OCI-LY7 (cell line): ENCODE results near the gene BICDL2. TPM values are rescaled to one million over a fixed set of nuclear protein-coding genes. Genes with fewer than 3 reads are reported as not detected.

Experiments used
- BruUV-seq: library from RNA; stranded (reverse); fragments of 400-500 nt; replicated peaks from 2 replicates; lab custom pipeline; 2021; lab: Mats Ljungman, UMichigan
- CTCF ChIA-PET: fragments of 300-600 bp; sonication (Branson Sonifier 250); formaldehyde crosslinking; loops from one replicate; lab custom pipeline; 2022; ENCODE audit warnings: antibody characterized with exemption; ENCODE audit not compliant: unreplicated experiment; lab: Charles Lee
- POLR2A ChIA-PET: fragments of 300-600 bp; sonication (Branson Sonifier 250); formaldehyde crosslinking; loops from one replicate; lab custom pipeline; 2022; ENCODE audit warnings: antibody characterized with exemption; lab: Charles Lee
- DNase-seq: peaks from one replicate; pipeline ENCODE4 v3.0.0-alpha.2; 2015; ENCODE audit warnings: low spot score
- H2AFZ ChIP-seq: fragments of 200-600 bp; sonication (generic), shearing (Covaris generic); 2 replicates; pipeline ENCODE4 v1.6.1; 2014; ENCODE audit warnings: mild to moderate bottlenecking, antibody characterized with exemption, low read length, moderate library complexity
- H3K27ac ChIP-seq: fragments of 200-600 bp; sonication (generic); 2 replicates; pipeline ENCODE4 v1.5.1; 2014; ENCODE audit warnings: mixed run types, low read depth, mild to moderate bottlenecking, moderate library complexity, low read length, inconsistent platforms; ENCODE audit not compliant: poor library complexity, severe bottlenecking
- H3K36me3 ChIP-seq: fragments of 200-600 bp; sonication (generic); 2 replicates; pipeline ENCODE4 v1.6.1; 2014; ENCODE audit warnings: mild to moderate bottlenecking, antibody characterized with exemption, low read length, moderate library complexity, mixed read lengths; ENCODE audit not compliant: insufficient read depth
- H3K4me1 ChIP-seq: fragments of 200-600 bp; sonication (generic); 2 replicates; pipeline ENCODE4 v1.5.1; 2014; ENCODE audit warnings: mild to moderate bottlenecking, low read length; ENCODE audit not compliant: insufficient read depth, poor library complexity, severe bottlenecking
- H3K4me2 ChIP-seq: fragments of 200-600 bp; sonication (generic); 2 replicates; pipeline ENCODE4 v1.6.1; 2014; ENCODE audit warnings: mild to moderate bottlenecking, low read length
- H3K4me3 ChIP-seq: fragments of 200-600 bp; sonication (generic); 2 replicates; pipeline ENCODE4 v1.5.1; 2014; ENCODE audit warnings: mild to moderate bottlenecking, low read depth, low read length; ENCODE audit not compliant: poor library complexity, severe bottlenecking
- H3K79me2 ChIP-seq: fragments of 200-600 bp; sonication (generic); 2 replicates; pipeline ENCODE4 v1.6.1; 2016; ENCODE audit warnings: low read depth, mild to moderate bottlenecking, low read length, moderate library complexity, mixed read lengths; ENCODE audit not compliant: insufficient read depth
- H3K9me2 ChIP-seq: fragments of 200-600 bp; sonication (generic); 2 replicates; pipeline ENCODE4 v1.6.1; 2016; ENCODE audit warnings: mild to moderate bottlenecking, low read length, mixed read lengths; ENCODE audit not compliant: insufficient read depth
- H3K9me3 ChIP-seq: fragments of 200-600 bp; sonication (generic); 2 replicates; pipeline ENCODE4 v1.6.1; 2014; ENCODE audit warnings: mild to moderate bottlenecking, mixed run types, low read length, mixed read lengths
- H4K20me1 ChIP-seq: fragments of 200-600 bp; sonication (generic); 2 replicates; pipeline ENCODE4 v1.6.1; 2014; ENCODE audit warnings: mild to moderate bottlenecking, antibody characterized with exemption, low read length, moderate library complexity, mixed read lengths; ENCODE audit not compliant: insufficient read depth
- EZH2phosphoT487 ChIP-seq: fragments of 200-600 bp; sonication (generic); IDR thresholded peaks from 2 replicates; pipeline ENCODE4 v1.6.1; 2018; ENCODE audit warnings: low read depth, borderline replicate concordance, mild to moderate bottlenecking, mixed run types, antibody characterized with exemption, low read length, moderate library complexity, mixed read lengths
- intact Hi-C: fragments of 100-400 bp; cut with micrococcal nuclease; formaldehyde crosslinking; loops from one replicate; pipeline ENCODE4 v1.10.0; 2022; ENCODE audit not compliant: unreplicated experiment
- total RNA-seq, 2 experiments: library from RNA; depleted of rRNA in 1 of 2; stranded (reverse); fragments of >200 nt in 1 of 2; shearing (Covaris generic) in 1 of 2; gene quantifications; 2 replicates each; pipeline ENCODE4 v1.2.3, GENCODE V29; 2014 to 2022
- TF ChIP-seq, protein P1 (sequence below): fragments of 200-600 bp; sonication (generic); conservative IDR thresholded peaks from 2 replicates; pipeline ENCODE4 v1.5.1; 2014; ENCODE audit warnings: mild to moderate bottlenecking, antibody characterized with exemption, low read length, moderate library complexity, mixed read lengths

The BICDL2 gene
- total RNA-seq, 2 experiments from 2014 or later, result not detected

DNA sequence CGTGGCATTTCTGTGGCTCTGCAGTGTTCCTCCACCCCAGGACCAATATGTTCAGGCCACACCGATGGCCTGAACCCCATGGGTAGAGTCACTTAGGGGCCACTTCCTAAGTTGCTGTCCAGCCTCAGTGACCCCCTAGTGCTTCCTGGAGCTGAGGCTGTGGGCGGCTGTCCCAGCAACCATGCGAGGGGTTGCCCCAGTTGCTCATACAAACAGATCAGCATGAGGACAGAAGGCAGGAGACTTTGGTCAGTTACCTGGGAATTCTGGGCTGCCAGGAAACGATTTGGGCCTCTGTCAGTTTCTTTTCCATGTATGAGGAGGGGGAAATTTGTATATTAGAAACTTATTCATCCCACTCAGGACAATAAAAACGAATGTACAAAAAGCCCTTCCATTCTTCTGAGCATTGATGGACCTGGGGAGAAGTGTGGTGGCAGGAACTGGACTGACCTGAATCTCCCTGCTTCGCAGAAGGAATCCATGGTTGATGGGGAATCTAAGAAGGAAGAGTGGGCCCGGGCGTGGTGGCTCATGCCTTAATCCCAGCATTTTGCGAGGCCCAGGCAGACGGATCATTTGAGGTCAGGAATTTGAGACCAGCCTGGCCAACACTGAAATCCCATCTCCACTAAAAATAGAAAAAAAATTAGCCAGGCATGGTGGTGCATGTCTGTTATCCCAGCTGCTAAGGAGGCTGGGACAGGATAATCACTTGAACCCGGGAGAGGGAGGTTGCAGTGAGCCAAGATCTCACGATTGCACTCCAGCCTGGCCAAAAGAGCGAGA is 23.8 kb upstream of the BICDL2 start:
- Histone ChIP-seq H3K27ac (no peak overlapping the region), H2AFZ (no peak overlapping the region), H3K9me3 (no peaks in the 10 kb centered on the region), H3K9me2 (no peaks in the 10 kb centered on the region), H3K4me2 (no peak overlapping the region), H3K79me2 (no peaks in the 10 kb centered on the region), H3K4me3 (no peak overlapping the region), H4K20me1 (no peaks in the 10 kb centered on the region), H3K36me3 (no peaks in the 10 kb centered on the region), H3K4me1 (peaks cover 20% of the 10 kb centered on the region)
- DNase-seq, result no peak
- CTCF ChIA-PET, result no interaction called here
- TF ChIP-seq, protein P1, sequence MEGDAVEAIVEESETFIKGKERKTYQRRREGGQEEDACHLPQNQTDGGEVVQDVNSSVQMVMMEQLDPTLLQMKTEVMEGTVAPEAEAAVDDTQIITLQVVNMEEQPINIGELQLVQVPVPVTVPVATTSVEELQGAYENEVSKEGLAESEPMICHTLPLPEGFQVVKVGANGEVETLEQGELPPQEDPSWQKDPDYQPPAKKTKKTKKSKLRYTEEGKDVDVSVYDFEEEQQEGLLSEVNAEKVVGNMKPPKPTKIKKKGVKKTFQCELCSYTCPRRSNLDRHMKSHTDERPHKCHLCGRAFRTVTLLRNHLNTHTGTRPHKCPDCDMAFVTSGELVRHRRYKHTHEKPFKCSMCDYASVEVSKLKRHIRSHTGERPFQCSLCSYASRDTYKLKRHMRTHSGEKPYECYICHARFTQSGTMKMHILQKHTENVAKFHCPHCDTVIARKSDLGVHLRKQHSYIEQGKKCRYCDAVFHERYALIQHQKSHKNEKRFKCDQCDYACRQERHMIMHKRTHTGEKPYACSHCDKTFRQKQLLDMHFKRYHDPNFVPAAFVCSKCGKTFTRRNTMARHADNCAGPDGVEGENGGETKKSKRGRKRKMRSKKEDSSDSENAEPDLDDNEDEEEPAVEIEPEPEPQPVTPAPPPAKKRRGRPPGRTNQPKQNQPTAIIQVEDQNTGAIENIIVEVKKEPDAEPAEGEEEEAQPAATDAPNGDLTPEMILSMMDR, result no peak
- no peak for TF ChIP-seq EZH2phosphoT487
- POLR2A ChIA-PET, result no interaction called here
- intact Hi-C loops, result no loop called here
- BruUV-seq, result no TSS peak

DNA sequence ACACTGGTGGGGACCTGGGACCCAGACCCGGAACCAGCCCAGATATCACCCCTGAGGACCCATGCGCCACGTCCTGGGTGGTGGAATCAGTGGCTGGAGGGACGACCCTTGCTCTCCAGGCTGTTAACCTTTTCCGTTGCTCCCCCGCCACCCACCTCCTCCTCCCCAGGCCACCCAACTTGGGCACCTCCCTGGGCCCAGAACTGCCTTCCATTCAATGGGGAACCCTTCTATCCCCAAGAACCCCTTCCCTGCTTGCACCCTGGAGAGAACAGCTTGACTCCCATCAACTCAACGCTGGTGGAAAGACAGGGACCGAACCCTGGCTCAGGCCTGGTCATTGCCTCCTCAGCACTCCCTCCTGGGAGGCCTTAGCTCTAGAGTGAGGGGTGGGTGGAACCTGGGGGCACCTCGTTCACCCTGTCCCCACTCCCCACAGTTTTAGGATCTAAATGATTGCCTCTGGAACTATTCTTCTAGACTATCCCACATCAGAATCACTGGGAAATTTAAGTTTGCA is 23.0 kb upstream of the BICDL2 start:
- TF ChIP-seq, protein P1, result no peak
- TF ChIP-seq EZH2phosphoT487, result no peak
- DNase-seq, result no peak
- Histone ChIP-seq H2AFZ (peak overlapping the region; percentile 97), H3K79me2 (no peaks in the 10 kb centered on the region), H3K27ac (no peak overlapping the region), H3K4me2 (peak overlapping the region; percentile 75), H3K9me2 (no peaks in the 10 kb centered on the region), H3K36me3 (no peaks in the 10 kb centered on the region), H3K9me3 (no peaks in the 10 kb centered on the region), H3K4me3 (peak overlapping the region; percentile 76), H3K4me1 (peaks cover 28% of the 10 kb centered on the region), H4K20me1 (no peaks in the 10 kb centered on the region)
- CTCF ChIA-PET, result interaction anchor here (0.6 to 1.9 kb wide), 4 partner anchors 26 to 75 kb away, joined by 3 to 12 read pairs (median 7); partner anchors contain the start of gene ZNF213
- POLR2A ChIA-PET, result no interaction called here
- intact Hi-C loops, result loop anchor here (1.0 to 2.0 kb wide), 5 partner anchors 16 to 107 kb away; no protein-coding TSS in a partner anchor
- BruUV-seq, result no TSS peak
